ENCODE data around the gene DMAC2. TPM values are rescaled to one million over a fixed set of nuclear protein-coding genes. Genes with fewer than 3 reads are reported as not detected.

Gene DMAC2
- total and polyA plus RNA-seq, 2 donors (not counting 3 experiments of a cell fraction or from before 2014, with no cell fraction given) = 65.4 to 137 TPM

- no peak for FAIRE-seq
- no peak for TF ChIP-seq EZH2 (IDR thresholded peaks at IDR 0.05; ENCODE audit: borderline replicate concordance, low read depth, low read length, severe bottlenecking)
- TF ChIP-seq GATA2 (IDR thresholded peaks at IDR 0.05; ENCODE audit: insufficient read depth, insufficient read length, low read depth, low read length) = no peak
- TF ChIP-seq CTCF (IDR thresholded peaks at IDR 0.05; ENCODE audit: extremely low read depth in 1 of 2, insufficient read depth in 1 of 2, low read depth in 1 of 2, low read length in 2 of 2) = no peak
- no peak for TF ChIP-seq MAX (IDR thresholded peaks at IDR 0.05; ENCODE audit: insufficient read depth, insufficient read length)
- TF ChIP-seq POLR2AphosphoS5 (IDR thresholded peaks at IDR 0.05; ENCODE audit: insufficient read depth, low read depth, low read length) = no peak
- TF ChIP-seq JUN (IDR thresholded peaks at IDR 0.05; ENCODE audit: borderline replicate concordance, insufficient read depth, insufficient read length, low read depth) = no peak
- TF ChIP-seq MYC (IDR thresholded peaks at IDR 0.05; ENCODE audit: low read depth, low read length) = no peak
- TF ChIP-seq POLR2A (IDR thresholded peaks at IDR 0.05; ENCODE audit: low read depth, low read length) = no peak
- TF ChIP-seq FOS (IDR thresholded peaks at IDR 0.05; ENCODE audit: borderline replicate concordance, insufficient read depth, low read length) = no peak
- Histone ChIP-seq H3K79me2 (ENCODE audit: control insufficient read depth, insufficient read depth, low read length) (no peaks in the 10 kb centered on the region), H3K4me3 (replicated peaks in 1 of 3; ENCODE audit: insufficient read depth in 1 of 3, low read depth in 1 of 3, low read length in 3 of 3) (no peak overlapping the region), H3K4me1 (ENCODE audit: control insufficient read depth, extremely low read depth, insufficient read depth, low read length) (no peaks in the 10 kb centered on the region), H4K20me1 (replicated peaks; ENCODE audit: control insufficient read depth, extremely low read depth, insufficient read depth, low read length) (no peaks in the 10 kb centered on the region), H3K27me3 (ENCODE audit: control insufficient read depth in 2 of 2, insufficient read depth in 2 of 2, low read length in 2 of 2) (no peaks in the 10 kb centered on the region), H3K9me1 (replicated peaks; ENCODE audit: control insufficient read depth, extremely low read depth, insufficient read depth, low read length) (no peaks in the 10 kb centered on the region), H3K4me2 (ENCODE audit: insufficient read depth, low read length) (no peak overlapping the region), H3K9me3 (replicated peaks; ENCODE audit: control insufficient read depth, insufficient read depth, low read length) (no peaks in the 10 kb centered on the region), H3K36me3 (ENCODE audit: control insufficient read depth in 2 of 2, extremely low read depth in 1 of 2, insufficient read depth in 2 of 2, low read length in 2 of 2) (peaks cover 0 to 35% of the 10 kb centered on the region in 2 experiments), H3K27ac (ENCODE audit: insufficient read depth, low read depth, low read length) (no peak overlapping the region), H3K9ac (replicated peaks; ENCODE audit: extremely low read depth, insufficient read depth, low read length) (no peak overlapping the region), H2AFZ (ENCODE audit: low read depth, low read length) (no peak overlapping the region)
- ChIA-PET POLR2A (no interaction called here), CTCF (no interaction called here)
- dilution Hi-C loops (cut with MboI; ENCODE audit: extremely low pct_ligation_motif_present, low sequenced_read_pairs) = no loop called here
- DNase-seq (ENCODE audit: low read depth, low spot score) = no peak
- BruUV-seq (replicated peaks) = no TSS peak
- intact Hi-C loops (cut with micrococcal nuclease) = no loop called here
These were observed 23.5 kb downstream of the DMAC2 start for GRCh38 chr19:41416194-41416674.

All from endothelial cell of umbilical vein (primary cell).